ENCODE data around the gene SPINT2.
"Not testable (repeated sequence)": the region's sequence is repeated elsewhere in the genome, so short reads cannot be mapped to it uniquely, and the experiment has no call there.

SPINT2 gene

DNA sequence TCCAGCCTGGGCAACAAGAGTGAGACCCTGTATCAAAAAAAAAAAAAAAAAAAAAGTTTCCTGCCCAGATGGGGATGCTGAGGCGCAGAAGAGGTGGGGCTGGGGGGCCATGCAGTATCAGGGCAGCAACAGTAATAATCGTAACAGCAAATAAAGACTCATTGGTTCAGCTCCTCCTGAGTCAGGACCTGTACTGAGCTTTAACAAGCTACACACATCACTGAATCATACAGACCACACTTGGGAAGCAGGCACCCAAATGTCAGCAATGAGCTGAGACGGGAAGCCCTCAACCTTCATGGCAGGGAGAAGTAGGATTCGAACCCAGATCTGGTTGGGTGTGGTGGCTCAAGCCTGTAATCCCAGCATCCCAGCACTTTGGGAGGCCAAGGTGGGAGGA, 29.8 kb upstream of the SPINT2 start:
- in situ Hi-C loops (cut with MboI; ENCODE audit: low sequenced_read_pairs) = no loop called here

DNA sequence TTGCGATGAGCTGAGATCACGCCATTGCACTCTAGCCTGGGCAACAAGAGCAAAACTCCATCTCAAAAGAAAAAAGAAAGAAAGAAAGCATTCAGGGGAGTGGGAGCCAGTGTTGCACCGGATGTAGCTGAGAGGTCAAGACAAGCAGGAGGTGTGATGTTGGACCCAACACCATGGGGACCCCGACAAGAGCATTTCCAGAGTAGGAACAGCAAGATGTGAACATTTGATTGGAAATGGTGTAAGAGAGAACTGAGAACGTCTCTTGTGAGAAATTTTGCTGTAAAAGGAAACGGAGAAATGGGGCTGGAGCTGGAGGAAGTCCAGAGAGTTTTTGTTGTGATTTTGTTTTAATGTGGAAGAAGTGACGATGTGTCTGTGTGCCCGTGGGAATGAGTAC, 24.6 kb upstream of the SPINT2 start:
- in situ Hi-C loops (cut with MboI; ENCODE audit: low sequenced_read_pairs) = loop anchor here (10.0 kb wide), 1 partner anchor 85 kb away; no protein-coding TSS in a partner anchor

- in situ Hi-C loops (cut with MboI; ENCODE audit: low sequenced_read_pairs) = loop anchor here (10.0 kb wide), 1 partner anchor 82 kb away; no protein-coding TSS in a partner anchor
These were observed 21.1 kb upstream of the SPINT2 start for GRCh38 chr19:38243279-38243673.

GRCh38 chr19:38245826-38246498, 18.4 kb upstream of the SPINT2 start:
- in situ Hi-C loops (cut with MboI; ENCODE audit: low sequenced_read_pairs) = loop anchor here (10.0 kb wide), 1 partner anchor 79 kb away; no protein-coding TSS in a partner anchor

DNA sequence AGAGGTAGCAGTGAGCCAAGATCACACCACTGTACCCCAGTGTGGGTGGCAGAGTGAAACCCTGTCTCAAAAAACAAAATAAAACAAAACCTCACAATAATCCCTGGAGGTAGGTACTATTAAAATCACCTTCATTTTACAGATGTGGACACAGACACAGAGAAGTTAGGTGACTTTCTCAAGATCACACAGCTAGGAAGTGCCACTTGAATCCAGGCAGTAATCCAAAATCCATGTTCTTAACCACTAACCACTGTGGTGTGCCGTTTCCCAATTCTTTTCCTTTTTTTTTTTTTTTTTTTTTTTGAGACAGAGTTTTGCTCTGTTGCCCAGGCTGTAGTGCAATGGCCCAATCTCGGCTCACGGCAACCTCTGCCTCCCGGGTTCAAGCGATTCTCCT, 17.2 kb upstream of the SPINT2 start:
- in situ Hi-C loops (cut with MboI; ENCODE audit: low sequenced_read_pairs) = loop anchor here (10.0 kb wide), 1 partner anchor 78 kb away; no protein-coding TSS in a partner anchor

GRCh38 chr19:38247734-38248268, 16.6 kb upstream of the SPINT2 start:
- in situ Hi-C loops (cut with MboI; ENCODE audit: low sequenced_read_pairs) = loop anchor here (10.0 kb wide), 1 partner anchor 77 kb away; no protein-coding TSS in a partner anchor

GRCh38 chr19:38248421-38248820, 16.0 kb upstream of the SPINT2 start:
- in situ Hi-C loops (cut with MboI; ENCODE audit: low sequenced_read_pairs) = loop anchor here (10.0 kb wide), 1 partner anchor 76 kb away; no protein-coding TSS in a partner anchor

- in situ Hi-C loops (cut with MboI; ENCODE audit: low sequenced_read_pairs) = no loop called here
These were observed 13.9 kb upstream of the SPINT2 start for GRCh38 chr19:38250428-38250820.

- in situ Hi-C loops (cut with MboI; ENCODE audit: low sequenced_read_pairs) = no loop called here
These were observed 13.4 kb upstream of the SPINT2 start for GRCh38 chr19:38250821-38251563.

GRCh38 chr19:38251564-38252051, 12.8 kb upstream of the SPINT2 start:
- in situ Hi-C loops (cut with MboI; ENCODE audit: low sequenced_read_pairs) = no loop called here

GRCh38 chr19:38252385-38252784, 12.0 kb upstream of the SPINT2 start:
- in situ Hi-C loops (cut with MboI; ENCODE audit: low sequenced_read_pairs) = no loop called here

DNA sequence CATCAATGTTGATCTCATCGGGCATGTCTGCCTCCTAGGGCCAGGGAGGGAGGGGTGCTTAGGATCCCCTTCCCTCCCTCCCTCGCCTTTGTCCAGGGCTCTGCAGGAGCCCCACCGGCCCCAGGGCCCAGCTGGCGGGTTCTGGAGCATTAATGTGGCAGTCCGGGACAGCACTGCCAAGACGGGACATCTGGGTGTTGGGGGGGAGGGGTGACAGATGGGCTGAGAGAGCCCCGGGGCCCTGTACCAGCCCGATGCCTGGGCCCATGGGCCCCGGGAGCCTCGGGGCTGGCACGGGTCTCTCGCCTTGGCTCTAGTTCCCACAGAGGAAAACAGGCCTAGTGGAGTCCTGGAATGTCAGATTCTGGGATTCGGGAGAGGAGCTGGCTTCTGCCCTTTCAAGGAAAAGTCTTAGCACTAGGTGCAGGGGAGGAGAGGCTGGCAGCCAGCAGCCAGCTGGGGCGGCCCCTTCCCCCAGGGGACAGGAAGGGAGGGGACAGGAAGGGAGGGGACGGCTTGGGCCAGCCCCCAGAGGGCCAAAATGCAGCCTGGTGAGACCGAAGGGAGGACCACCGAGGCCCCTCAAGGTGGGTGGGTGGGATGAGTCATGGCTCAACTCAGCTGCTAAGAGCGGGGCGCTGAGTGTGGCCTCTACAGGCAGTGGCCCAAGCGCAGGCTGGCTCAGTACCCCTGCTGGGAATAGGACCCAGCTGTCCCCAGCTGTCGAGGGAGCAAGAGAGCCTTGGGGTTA, 11.3 kb upstream of the SPINT2 start:
- in situ Hi-C loops (cut with MboI; ENCODE audit: low sequenced_read_pairs) = no loop called here

DNA sequence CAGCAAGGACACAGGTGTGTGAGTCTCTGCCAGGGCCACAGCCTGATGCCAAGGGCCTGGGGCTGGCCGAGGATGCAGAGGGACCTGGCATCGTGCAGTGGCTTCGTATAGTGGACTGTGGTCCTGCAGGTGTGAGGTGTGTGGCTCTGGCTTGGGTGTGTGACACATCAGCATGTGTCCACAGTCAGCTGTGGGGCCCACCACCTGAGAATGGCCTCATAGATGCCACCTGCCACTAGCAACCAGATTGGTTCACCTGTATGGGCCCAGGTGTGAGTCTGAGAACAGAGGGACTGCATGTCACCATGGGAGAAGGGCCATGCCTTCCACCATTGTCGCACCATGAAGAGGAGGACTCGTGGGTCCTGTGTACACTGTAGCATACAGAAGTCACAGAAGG, 10.6 kb upstream of the SPINT2 start:
- in situ Hi-C loops (cut with MboI; ENCODE audit: low sequenced_read_pairs) = no loop called here

DNA sequence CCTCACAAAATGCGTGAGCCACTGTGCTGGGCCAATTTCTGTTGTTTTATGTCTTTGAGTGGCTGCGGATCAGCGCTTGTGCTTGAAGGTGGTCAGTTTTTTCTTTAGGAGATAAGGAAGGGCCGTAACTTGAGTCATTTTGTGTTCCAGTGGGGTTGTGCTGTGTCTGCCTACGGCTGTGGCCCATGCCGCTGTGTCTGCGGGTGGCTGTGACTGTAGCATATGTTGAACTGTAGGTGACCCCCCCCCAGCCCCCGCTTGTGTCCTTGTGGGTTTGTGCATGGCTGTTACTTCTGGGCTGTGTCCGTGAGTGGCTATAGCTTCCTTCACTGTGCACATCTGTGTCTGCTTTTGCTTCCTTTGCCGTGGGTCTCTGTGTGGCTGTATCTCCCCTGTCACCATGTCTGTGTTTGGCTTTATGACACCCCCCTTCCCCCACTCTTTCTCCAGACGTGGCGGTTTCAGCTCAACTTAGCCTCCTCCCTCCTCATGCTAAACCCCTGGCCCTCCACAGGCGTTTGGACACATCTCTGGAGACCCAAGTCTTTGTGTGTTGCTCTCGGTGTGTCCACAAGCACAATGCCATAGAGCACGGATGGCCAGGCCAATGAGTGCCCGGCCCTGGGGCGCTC, 8.9 kb upstream of the SPINT2 start:
- in situ Hi-C loops (cut with MboI; ENCODE audit: low sequenced_read_pairs) = no loop called here

DNA sequence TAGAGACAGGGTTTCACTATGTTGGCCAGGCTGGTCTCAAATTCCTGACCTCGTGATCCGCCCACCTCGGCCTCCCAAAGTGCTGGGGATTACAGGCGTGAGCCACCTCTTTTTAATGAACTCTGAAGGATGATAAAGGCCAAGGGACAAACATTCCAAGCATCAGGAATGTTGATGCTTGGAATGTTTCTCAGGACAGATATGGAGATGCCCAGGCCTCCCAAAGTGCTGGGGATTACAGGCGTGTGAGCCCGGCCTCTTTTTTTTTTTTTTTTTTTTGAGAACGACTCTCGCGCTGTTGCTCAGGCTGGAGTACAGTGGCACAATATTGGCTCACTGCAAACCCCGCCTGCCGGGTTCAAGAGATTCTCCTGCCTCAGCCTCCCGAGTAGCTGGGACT, 2.4 kb upstream of the SPINT2 start:
- in situ Hi-C loops (cut with MboI; ENCODE audit: low sequenced_read_pairs) = not testable (repeated sequence)

- in situ Hi-C loops (cut with MboI; ENCODE audit: low sequenced_read_pairs) = no loop called here
These were observed 1.6 kb upstream of the SPINT2 start for GRCh38 chr19:38262585-38263268.

DNA sequence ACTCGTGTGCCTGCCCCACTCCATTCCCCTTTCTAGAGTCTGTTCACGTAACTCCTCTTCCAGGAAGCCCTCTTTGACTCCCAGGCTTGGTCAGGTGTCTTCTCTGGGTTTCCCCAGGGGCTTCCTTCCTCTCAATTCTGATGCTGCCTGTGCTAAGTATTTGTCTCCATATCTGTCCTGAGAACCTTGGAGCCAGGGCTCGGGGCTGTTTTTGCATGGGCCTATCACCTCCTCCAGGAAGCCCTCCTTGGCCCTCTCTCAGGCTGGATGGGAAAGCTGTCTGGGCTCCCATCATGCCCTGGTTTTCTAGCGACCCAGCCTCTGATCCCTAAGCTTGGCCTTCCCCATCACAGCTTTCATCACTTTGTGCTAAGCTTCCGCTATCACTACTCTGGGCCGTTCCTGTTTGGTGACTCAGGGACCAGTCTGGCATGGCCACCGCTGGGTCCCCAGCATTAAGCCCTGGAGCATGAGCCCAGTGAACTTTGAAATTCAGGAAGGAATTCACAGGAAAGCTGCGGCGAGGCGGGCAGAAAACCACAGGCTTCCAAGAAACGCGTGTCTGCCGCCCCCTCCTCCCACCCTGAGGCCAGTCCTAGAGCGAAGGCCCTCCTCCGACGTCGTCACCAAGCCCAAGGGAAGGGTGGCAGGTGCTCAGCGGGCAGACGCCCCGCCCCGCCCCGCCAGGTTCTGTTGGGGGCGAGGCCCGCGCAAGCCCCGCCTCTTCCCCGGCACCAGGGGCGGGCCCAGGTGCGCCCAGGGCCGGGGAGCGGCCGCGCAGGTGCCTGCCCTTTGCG, 486 bp upstream of the SPINT2 start:
- in situ Hi-C loops (cut with MboI; ENCODE audit: low sequenced_read_pairs) = no loop called here

DNA sequence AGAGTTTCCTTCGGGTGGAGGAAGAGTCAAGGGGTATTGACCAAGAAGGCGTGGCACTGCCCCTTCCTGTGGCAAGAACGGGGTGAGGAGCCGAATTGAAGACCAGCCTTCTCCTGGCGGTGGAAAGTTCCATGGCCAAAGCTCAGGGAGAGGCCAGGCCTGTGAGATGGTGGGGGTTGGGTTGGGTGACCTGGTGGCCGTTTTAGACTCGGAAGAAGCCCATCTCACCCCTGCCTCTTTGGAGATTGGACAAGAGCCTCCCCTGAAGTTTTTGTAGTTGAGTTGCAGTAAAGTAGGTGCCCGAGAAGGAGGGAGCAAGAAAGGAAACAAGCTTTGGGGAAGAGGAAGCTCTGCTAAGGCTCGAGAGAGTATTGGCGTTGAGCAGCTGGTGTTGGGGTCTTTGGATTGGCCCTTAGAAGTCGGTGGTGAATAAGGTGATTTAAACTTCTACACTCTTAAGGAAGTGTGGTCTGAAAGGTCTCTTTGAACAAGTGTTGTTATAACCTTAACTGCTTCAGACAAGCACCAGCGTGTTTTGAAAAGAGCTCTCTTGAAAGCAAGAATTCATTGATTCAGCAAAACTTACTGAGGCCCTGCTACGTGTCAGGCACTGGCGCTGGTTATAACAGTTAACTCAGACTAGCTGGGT, 964 bp downstream of the SPINT2 start:
- in situ Hi-C loops (cut with MboI; ENCODE audit: low sequenced_read_pairs) = no loop called here
